GM12878 (cell line): ENCODE data around the gene NAALADL2. TPM values are rescaled to one million over a fixed set of nuclear protein-coding genes. Genes with fewer than 3 reads are reported as not detected.

Experiments used
- ATAC-seq: fragments of 200-7000 bp; cut with Tn5 transposase; 3 replicates; pipeline ENCODE4 v1.9.1; 2020; ENCODE audit warnings: mild to moderate bottlenecking, moderate library complexity
- BruUV-seq: library from RNA; stranded (reverse); fragments of 400-500 nt; replicated peaks from 2 replicates; lab custom pipeline; 2021; lab: Mats Ljungman, UMichigan
- CTCF ChIA-PET: fragments of 300-600 bp; sonication (Branson Sonifier 250); formaldehyde crosslinking; extraction: SDS; loops from one replicate; lab custom pipeline; 2021; ENCODE audit warnings: inconsistent platforms; lab: Yijun Ruan, JAX
- POLR2A ChIA-PET: fragments of 350-600 bp; formaldehyde crosslinking; extraction: SDS; loops from one replicate; lab custom pipeline; 2021; ENCODE audit warnings: inconsistent platforms; lab: Charles Lee
- RAD21 ChIA-PET: fragments of 300-600 bp; sonication (Branson Sonifier 250); formaldehyde crosslinking; loops from one replicate; lab custom pipeline; 2023; ENCODE audit warnings: antibody characterized with exemption; ENCODE audit not compliant: unreplicated experiment; lab: Charles Lee
- SMC1A ChIA-PET: fragments of 300-600 bp; sonication (Branson Sonifier 250); formaldehyde crosslinking; loops from one replicate; lab custom pipeline; 2023; ENCODE audit not compliant: unreplicated experiment, uncharacterized antibody; lab: Charles Lee
- DNase-seq: peaks from one replicate; pipeline ENCODE4 v3.0.0-alpha.2; 2011; ENCODE audit warnings: low read depth, low spot score
- FAIRE-seq: peaks from 3 replicates; lab custom pipeline; 2011; peaks lifted over from hg19 to GRCh38; lab: Jason Lieb, UNC
- H2AFZ ChIP-seq: 2 replicates; pipeline ENCODE4 v1.6.0; 2011; ENCODE audit warnings: low read depth, low read length, control low read depth; ENCODE audit not compliant: control insufficient read depth
- H3K27ac ChIP-seq: 2 replicates; pipeline ENCODE4 v1.5.1; 2011; ENCODE audit warnings: control low read depth; ENCODE audit not compliant: control insufficient read depth, insufficient read depth
- H3K27me3 ChIP-seq, 2 experiments: replicated peaks in 1 of 2; 2 replicates each; pipeline versions ENCODE4 v1.6.0 to v1.6.1; 2011; ENCODE audit warnings: low read length in 1 of 2; ENCODE audit not compliant: control insufficient read depth in 2 of 2, insufficient read depth in 2 of 2
- H3K36me3 ChIP-seq, 2 experiments: 2 replicates each; pipeline ENCODE4 v1.5.1; 2011; ENCODE audit warnings: low read length in 1 of 2; ENCODE audit not compliant: control insufficient read depth in 2 of 2, insufficient read depth in 2 of 2
- H3K4me1 ChIP-seq: 2 replicates; pipeline ENCODE4 v1.6.1; 2011; ENCODE audit warnings: mild to moderate bottlenecking, low read length, moderate library complexity, mixed read lengths; ENCODE audit not compliant: control insufficient read depth, insufficient read depth
- H3K4me2 ChIP-seq: 2 replicates; pipeline ENCODE4 v1.6.0; 2011; ENCODE audit warnings: control low read depth; ENCODE audit not compliant: control insufficient read depth, insufficient read depth
- H3K4me3 ChIP-seq: fragments of 200-600 bp; sonication (generic); 2 replicates; pipeline ENCODE4 v1.5.1; 2016
- H3K79me2 ChIP-seq: 2 replicates; pipeline ENCODE4 v1.6.0; 2011; ENCODE audit warnings: low read length; ENCODE audit not compliant: control insufficient read depth, insufficient read depth
- H3K9ac ChIP-seq: 2 replicates; pipeline ENCODE4 v1.8.0; 2011; ENCODE audit warnings: low read length, control low read depth, mixed read lengths; ENCODE audit not compliant: control insufficient read depth, insufficient read depth
- H3K9me3 ChIP-seq: replicated peaks from 3 replicates; pipeline ENCODE4 v1.5.1; 2011; ENCODE audit warnings: mild to moderate bottlenecking, low read length; ENCODE audit not compliant: control insufficient read depth, insufficient read depth
- H4K20me1 ChIP-seq: 2 replicates; pipeline ENCODE4 v1.6.0; 2011; ENCODE audit not compliant: control insufficient read depth, insufficient read depth
- CBX3 ChIP-seq: fragments of 200-600 bp; sonication (generic); IDR thresholded peaks from 2 replicates; pipeline ENCODE4 v1.6.1; 2016; ENCODE audit warnings: low read depth, borderline replicate concordance
- EZH2 ChIP-seq: IDR thresholded peaks from 2 replicates; pipeline ENCODE4 v1.6.1; 2012; ENCODE audit warnings: low read depth, mild to moderate bottlenecking, control low read depth, inconsistent platforms, low read length, borderline replicate concordance; ENCODE audit not compliant: control insufficient read depth
- FOXM1 ChIP-seq: IDR thresholded peaks from 2 replicates; pipeline ENCODE4 v1.6.1; 2012; ENCODE audit warnings: low read depth, mild to moderate bottlenecking, inconsistent platforms, low read length, moderate library complexity
- RUNX3 ChIP-seq: IDR thresholded peaks from 2 replicates; pipeline ENCODE4 v1.6.1; 2012; ENCODE audit warnings: low read length, inconsistent platforms
- SMAD5 ChIP-seq: IDR thresholded peaks from 2 replicates; pipeline ENCODE4 v1.6.1; 2016; ENCODE audit warnings: antibody characterized with exemption, low read depth
- TCF3 ChIP-seq: IDR thresholded peaks from 2 replicates; pipeline ENCODE4 v1.6.1; 2012; ENCODE audit warnings: low read depth, mild to moderate bottlenecking, low read length, borderline replicate concordance; ENCODE audit not compliant: insufficient read depth
- ZNF24 ChIP-seq: fragments of 450-650 bp; IDR thresholded peaks from 2 replicates; pipeline ENCODE4 v1.6.1; 2017; ENCODE audit warnings: antibody characterized with exemption, mild to moderate bottlenecking
- ZNF384 ChIP-seq: IDR thresholded peaks from 2 replicates; pipeline ENCODE4 v1.6.1; 2012; ENCODE audit warnings: low read depth, mild to moderate bottlenecking, low read length, improper control_type of control experiment, borderline replicate concordance
- WGBS: methylation state at CpG from one replicate; pipeline ENCODE4 v1.1.6; 2016; ENCODE audit warnings: low lambda C conversion rate; ENCODE audit not compliant: insufficient replicate concordance, insufficient coverage; ENCODE audit errors: missing lambda C conversion rate; 5-methylcytosine and 5-hydroxymethylcytosine counted together
- in situ Hi-C: fragments of 300-500 bp; cut with MboI; formaldehyde crosslinking; loops from 9 replicates; pipeline ENCODE4 v1.14.3; 2018; ENCODE audit warnings: mixed read lengths
- intact Hi-C: fragments of 100-400 bp; cut with micrococcal nuclease; formaldehyde crosslinking; loops from one replicate; pipeline ENCODE4 v1.14.2; 2022; ENCODE audit not compliant: unreplicated experiment
- polyA plus RNA-seq, 11 experiments: library from polyadenylated mRNA; depleted of rRNA in 4 of 11; unstranded in 6 of 11; stranded (reverse) in 5 of 11; fragments of >200 nt; fragmentation: Nextera tagmentation in 4 of 11; fragmentation: Illumina TruSeq in 1 of 11; extraction: Ambion mirVana in 4 of 11; extraction: Trizol in 1 of 11; gene quantifications; 1 replicate in 1 of 11; 2 replicates in 10 of 11; pipeline versions ENCODE4 v1.2.1 to v1.2.3, GENCODE V29; 2011 to 2016; ENCODE audit warnings: inconsistent platforms in 2 of 11, missing spikeins in 2 of 11, low read depth in 1 of 11
- total RNA-seq, 4 experiments: library from RNA; depleted of rRNA in 3 of 4; stranded (reverse); fragments of >200 nt in 3 of 4; fragmentation: Illumina TruSeq in 1 of 4; extraction: Trizol in 1 of 4; gene quantifications; 2 replicates each; pipeline versions ENCODE4 v1.2.1 to v1.2.3, GENCODE V29; 2013 to 2021
- TF ChIP-seq, protein P1 (sequence below): fragments of 450-650 bp; IDR thresholded peaks from 2 replicates; pipeline ENCODE4 v1.6.1; 2017; ENCODE audit warnings: mild to moderate bottlenecking, moderate library complexity
- TF ChIP-seq, protein P2 (sequence below): IDR thresholded peaks from 2 replicates; pipeline ENCODE4 v1.6.1; 2011; ENCODE audit warnings: low read depth, low read length, improper control_type of control experiment, borderline replicate concordance

Gene NAALADL2
- total and polyA plus RNA-seq, 10 of the 15 experiments (the other 5 are each of a cell fraction or from before 2014, with no cell fraction given), result 0.06 to 10.8 (median 0.46) TPM

DNA sequence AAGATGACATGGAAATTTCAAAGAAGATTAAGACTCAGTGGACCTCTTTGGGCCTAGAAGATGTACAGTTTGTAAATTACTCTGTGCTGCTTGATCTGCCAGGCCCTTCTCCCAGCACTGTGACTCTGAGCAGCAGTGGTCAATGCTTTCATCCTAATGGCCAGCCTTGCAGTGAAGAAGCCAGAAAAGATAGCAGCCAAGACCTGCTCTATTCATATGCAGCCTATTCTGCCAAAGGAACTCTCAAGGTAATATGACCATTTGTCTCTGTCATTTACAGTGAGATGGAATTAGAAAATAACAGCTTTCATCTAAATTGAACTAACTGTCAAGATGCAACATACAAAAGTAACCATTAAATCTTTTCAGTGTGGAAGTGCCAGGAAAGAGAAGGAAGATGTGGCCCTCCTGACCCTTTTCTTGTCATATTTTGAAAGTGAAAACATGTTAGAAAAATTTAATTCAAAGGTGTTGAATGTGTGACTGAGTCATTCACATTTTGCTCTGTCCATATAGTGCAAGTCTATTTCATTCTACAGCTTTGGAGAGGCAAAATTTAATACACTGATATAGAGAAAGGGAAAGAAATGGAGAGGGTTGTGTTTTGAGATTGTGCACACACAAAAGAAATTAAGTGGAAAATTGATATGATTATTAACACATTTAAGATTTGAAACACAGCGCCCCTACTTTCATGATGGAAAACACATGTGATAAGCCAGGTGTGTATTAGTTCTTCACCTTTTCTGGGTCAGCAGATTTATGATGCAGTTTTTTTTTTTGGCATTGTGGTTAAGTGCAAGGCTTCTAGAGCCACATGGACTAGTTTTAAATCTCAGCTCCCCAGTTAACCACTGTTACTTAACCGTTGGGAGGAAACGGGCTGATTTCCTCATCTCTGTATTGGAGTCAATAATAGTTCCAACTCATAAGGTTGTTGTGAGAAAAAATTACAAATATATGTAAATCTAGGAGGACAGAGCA is 375.1 kb downstream of the NAALADL2 start:
- intact Hi-C loops (no loop called here), in situ Hi-C loops (no loop called here)
- BruUV-seq, result no TSS peak
- no peaks in the 10 kb centered on the region for H3K9me3 ChIP-seq
- H3K4me1 ChIP-seq, result no peaks in the 10 kb centered on the region
- H2AFZ ChIP-seq, result no peak overlapping the region
- DNase-seq (no peak), FAIRE-seq (no peak), ATAC-seq (peak; percentile 22)
- 39% methylated on average over 3 of the region's 3 CpGs for WGBS
- TF ChIP-seq CBX3, result no peak
- 0 out of 2 replicates have a peak, but pooled peaks have one; percentile 19 for TF ChIP-seq SMAD5
- no peaks in the 10 kb centered on the region for H4K20me1 ChIP-seq
- no peak overlapping the region for H3K4me3 ChIP-seq
- POLR2A ChIA-PET, result interaction anchor here (0.6 kb wide), 1 partner anchor 9 kb away, joined by 6 read pairs; no protein-coding TSS in a partner anchor
- RAD21 ChIA-PET, result no interaction called here
- no peak overlapping the region for H3K9ac ChIP-seq
- H3K36me3 ChIP-seq, result peaks cover 0 to 4% of the 10 kb centered on the region in 2 experiments; a peak in 3 of 4 replicates
- H3K4me2 ChIP-seq, result no peak overlapping the region
- H3K79me2 ChIP-seq, result no peaks in the 10 kb centered on the region
- SMC1A ChIA-PET, result interaction anchor here (0.8 kb wide), 1 partner anchor 109 kb away, joined by 3 read pairs; no protein-coding TSS in a partner anchor
- no peaks in the 10 kb centered on the region for H3K27me3 ChIP-seq
- H3K27ac ChIP-seq, result no peak overlapping the region
- CTCF ChIA-PET, result no interaction called here

DNA sequence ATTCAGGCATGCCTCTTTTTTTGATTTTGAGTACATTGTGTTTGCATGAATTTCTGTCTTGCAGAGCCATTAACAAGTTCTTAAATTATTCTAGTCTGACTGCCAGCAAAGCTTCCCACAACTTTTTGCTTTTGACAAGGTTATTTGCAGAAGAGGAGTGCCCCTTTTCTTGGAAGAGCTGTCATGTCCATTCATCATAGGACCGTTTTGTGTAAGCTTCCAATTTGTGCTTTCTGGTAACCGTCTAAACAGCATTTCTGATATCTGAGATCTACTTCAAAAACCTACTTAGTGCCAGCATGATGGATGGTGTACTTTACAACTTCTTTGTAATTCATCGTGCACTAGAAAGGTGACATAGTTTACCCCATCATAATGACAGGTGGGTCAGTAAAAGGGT is 379.7 kb downstream of the NAALADL2 start:
- POLR2A ChIA-PET, result no interaction called here
- in situ Hi-C loops, result no loop called here
- no peak for ATAC-seq
- TF ChIP-seq RUNX3 (no peak), ZNF384 (no peak), TCF3 (no peak), ZNF24 (no peak), FOXM1 (no peak), EZH2 (no peak)
- TF ChIP-seq, protein P1, sequence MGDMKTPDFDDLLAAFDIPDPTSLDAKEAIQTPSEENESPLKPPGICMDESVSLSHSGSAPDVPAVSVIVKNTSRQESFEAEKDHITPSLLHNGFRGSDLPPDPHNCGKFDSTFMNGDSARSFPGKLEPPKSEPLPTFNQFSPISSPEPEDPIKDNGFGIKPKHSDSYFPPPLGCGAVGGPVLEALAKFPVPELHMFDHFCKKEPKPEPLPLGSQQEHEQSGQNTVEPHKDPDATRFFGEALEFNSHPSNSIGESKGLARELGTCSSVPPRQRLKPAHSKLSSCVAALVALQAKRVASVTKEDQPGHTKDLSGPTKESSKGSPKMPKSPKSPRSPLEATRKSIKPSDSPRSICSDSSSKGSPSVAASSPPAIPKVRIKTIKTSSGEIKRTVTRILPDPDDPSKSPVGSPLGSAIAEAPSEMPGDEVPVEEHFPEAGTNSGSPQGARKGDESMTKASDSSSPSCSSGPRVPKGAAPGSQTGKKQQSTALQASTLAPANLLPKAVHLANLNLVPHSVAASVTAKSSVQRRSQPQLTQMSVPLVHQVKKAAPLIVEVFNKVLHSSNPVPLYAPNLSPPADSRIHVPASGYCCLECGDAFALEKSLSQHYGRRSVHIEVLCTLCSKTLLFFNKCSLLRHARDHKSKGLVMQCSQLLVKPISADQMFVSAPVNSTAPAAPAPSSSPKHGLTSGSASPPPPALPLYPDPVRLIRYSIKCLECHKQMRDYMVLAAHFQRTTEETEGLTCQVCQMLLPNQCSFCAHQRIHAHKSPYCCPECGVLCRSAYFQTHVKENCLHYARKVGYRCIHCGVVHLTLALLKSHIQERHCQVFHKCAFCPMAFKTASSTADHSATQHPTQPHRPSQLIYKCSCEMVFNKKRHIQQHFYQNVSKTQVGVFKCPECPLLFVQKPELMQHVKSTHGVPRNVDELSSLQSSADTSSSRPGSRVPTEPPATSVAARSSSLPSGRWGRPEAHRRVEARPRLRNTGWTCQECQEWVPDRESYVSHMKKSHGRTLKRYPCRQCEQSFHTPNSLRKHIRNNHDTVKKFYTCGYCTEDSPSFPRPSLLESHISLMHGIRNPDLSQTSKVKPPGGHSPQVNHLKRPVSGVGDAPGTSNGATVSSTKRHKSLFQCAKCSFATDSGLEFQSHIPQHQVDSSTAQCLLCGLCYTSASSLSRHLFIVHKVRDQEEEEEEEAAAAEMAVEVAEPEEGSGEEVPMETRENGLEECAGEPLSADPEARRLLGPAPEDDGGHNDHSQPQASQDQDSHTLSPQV, result no peak
- TF ChIP-seq, protein P2, sequence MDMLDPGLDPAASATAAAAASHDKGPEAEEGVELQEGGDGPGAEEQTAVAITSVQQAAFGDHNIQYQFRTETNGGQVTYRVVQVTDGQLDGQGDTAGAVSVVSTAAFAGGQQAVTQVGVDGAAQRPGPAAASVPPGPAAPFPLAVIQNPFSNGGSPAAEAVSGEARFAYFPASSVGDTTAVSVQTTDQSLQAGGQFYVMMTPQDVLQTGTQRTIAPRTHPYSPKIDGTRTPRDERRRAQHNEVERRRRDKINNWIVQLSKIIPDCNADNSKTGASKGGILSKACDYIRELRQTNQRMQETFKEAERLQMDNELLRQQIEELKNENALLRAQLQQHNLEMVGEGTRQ, result no peak

More for the DNA sequence above, 379.7 kb downstream of the NAALADL2 start:
- H4K20me1 ChIP-seq, result no peaks in the 10 kb centered on the region
- CTCF ChIA-PET, result no interaction called here
- FAIRE-seq (no peak), DNase-seq (no peak)
- H3K4me1 ChIP-seq, result no peaks in the 10 kb centered on the region
- BruUV-seq, result no TSS peak
- no peaks in the 10 kb centered on the region for H3K9me3 ChIP-seq
- no peak overlapping the region for H2AFZ ChIP-seq
- peaks cover 0 to 4% of the 10 kb centered on the region in 2 experiments; a peak in 3 of 4 replicates for H3K36me3 ChIP-seq
- H3K27ac ChIP-seq, result no peak overlapping the region
- H3K4me2 ChIP-seq, result no peak overlapping the region
- WGBS, result 27% methylated on average over 3 of the region's 3 CpGs
- intact Hi-C loops, result no loop called here
- RAD21 ChIA-PET, result interaction anchor here (1.1 kb wide), 1 partner anchor 25 kb away, joined by 3 read pairs; no protein-coding TSS in a partner anchor
- no peak overlapping the region for H3K9ac ChIP-seq
- H3K4me3 ChIP-seq, result no peak overlapping the region
- SMC1A ChIA-PET, result interaction anchor here (1.3 to 3.1 kb wide), 4 partner anchors 9 to 20 kb away, joined by 3 to 10 read pairs (median 6); no protein-coding TSS in a partner anchor
- no peaks in the 10 kb centered on the region for H3K27me3 ChIP-seq
- H3K79me2 ChIP-seq, result no peaks in the 10 kb centered on the region
